Measurements from ENCODE around the gene RIMS4.
A peak's percentile ranks its signal among the peaks of the same experiment; 100 is the strongest.

Gene RIMS4

DNA sequence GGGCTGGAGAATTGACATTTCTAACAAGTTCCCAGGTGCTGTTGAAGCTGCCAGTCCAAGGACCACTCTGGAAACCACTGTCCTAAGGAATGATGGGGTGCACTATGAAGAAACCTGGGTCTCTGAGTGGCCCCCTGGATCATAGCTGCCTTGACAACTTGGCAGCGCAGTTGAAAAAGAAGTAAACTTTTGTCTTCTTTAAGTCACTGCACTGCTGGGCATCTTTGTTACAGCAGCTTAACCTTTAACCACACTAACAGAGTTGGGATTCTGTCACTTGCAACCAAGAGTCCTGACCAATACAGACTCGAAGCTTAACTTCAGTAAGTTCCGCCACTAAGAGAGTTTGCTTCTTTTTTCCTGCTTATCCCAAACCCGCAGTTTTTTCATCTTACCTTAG is 73.2 kb downstream of the RIMS4 start:
- no peaks in the 10 kb centered on the region for H3K9me3 ChIP-seq
- H3K27ac ChIP-seq, result no peak overlapping the region
- peaks cover 10% of the 10 kb centered on the region for H3K27me3 ChIP-seq
- no peaks in the 10 kb centered on the region for H3K36me3 ChIP-seq
- TF ChIP-seq, protein P1, sequence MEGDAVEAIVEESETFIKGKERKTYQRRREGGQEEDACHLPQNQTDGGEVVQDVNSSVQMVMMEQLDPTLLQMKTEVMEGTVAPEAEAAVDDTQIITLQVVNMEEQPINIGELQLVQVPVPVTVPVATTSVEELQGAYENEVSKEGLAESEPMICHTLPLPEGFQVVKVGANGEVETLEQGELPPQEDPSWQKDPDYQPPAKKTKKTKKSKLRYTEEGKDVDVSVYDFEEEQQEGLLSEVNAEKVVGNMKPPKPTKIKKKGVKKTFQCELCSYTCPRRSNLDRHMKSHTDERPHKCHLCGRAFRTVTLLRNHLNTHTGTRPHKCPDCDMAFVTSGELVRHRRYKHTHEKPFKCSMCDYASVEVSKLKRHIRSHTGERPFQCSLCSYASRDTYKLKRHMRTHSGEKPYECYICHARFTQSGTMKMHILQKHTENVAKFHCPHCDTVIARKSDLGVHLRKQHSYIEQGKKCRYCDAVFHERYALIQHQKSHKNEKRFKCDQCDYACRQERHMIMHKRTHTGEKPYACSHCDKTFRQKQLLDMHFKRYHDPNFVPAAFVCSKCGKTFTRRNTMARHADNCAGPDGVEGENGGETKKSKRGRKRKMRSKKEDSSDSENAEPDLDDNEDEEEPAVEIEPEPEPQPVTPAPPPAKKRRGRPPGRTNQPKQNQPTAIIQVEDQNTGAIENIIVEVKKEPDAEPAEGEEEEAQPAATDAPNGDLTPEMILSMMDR (IDR thresholded peaks at IDR 0.05), result no peak
- H3K4me3 ChIP-seq (ENCODE audit: low read depth in 1 of 2, low read length in 1 of 2), result no peak overlapping the region
- peaks cover 0 to 4% of the 10 kb centered on the region in 2 experiments for H3K4me1 ChIP-seq (ENCODE audit: control insufficient read depth in 1 of 2, insufficient read depth in 1 of 2, low read depth in 1 of 2, low read length in 1 of 2)

DNA sequence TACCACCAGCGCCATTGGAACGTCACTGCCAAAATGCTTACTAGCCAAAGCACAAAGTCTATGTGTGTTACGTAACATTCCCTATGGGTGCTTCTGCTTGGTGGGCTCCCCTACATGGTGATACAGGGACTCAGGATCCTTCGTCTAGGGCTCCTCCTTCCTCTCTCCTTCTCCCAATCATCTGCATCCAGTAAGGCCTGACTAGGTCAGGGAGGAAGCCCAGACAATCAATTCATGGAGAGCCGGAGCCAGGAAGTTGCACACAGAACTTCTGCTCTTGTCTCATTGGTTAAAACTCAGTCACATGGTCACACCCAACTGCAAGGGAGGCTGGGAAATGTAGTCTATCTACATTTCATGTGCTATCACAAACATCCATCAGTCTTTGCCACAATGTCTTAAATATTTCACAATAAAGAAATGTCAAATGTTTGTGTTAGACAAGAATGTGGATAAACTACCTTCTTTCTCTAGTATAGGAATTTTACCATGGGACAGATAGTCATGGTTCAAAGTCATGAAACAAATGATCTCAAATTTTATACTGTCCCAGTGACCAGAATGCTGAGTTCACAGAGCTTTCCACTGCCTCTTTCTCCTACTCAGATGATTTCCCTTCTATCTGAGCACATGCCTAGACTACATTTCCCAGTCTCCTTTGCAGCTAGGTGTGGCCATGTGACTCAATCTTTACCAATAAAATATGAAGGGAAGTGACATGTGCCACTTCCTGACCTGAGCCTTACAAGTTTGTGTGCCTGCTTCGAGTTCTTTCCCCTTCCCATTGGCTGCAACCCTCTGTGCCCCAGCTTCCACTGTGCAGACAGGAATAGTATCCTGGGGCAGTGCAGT is 74.0 kb downstream of the RIMS4 start:
- peaks cover 6% of the 10 kb centered on the region for H3K27me3 ChIP-seq
- H3K9me3 ChIP-seq, result no peaks in the 10 kb centered on the region
- no peak overlapping the region for H3K27ac ChIP-seq
- H3K4me3 ChIP-seq (ENCODE audit: low read depth in 1 of 2, low read length in 1 of 2), result peak overlapping the region in 1 of 2 experiments; percentile 35
- TF ChIP-seq, protein P1 (IDR thresholded peaks at IDR 0.05), result no peak
- H3K4me1 ChIP-seq (ENCODE audit: control insufficient read depth in 1 of 2, insufficient read depth in 1 of 2, low read depth in 1 of 2, low read length in 1 of 2), result peaks cover 0 to 4% of the 10 kb centered on the region in 2 experiments
- H3K36me3 ChIP-seq, result no peaks in the 10 kb centered on the region

- TF ChIP-seq, protein P1 (IDR thresholded peaks at IDR 0.05), result no peak
- no peaks in the 10 kb centered on the region for H3K27me3 ChIP-seq
- H3K27ac ChIP-seq, result no peak overlapping the region
- peaks cover 0 to 4% of the 10 kb centered on the region in 2 experiments for H3K4me1 ChIP-seq (ENCODE audit: control insufficient read depth in 1 of 2, insufficient read depth in 1 of 2, low read depth in 1 of 2, low read length in 1 of 2)
- H3K9me3 ChIP-seq, result no peaks in the 10 kb centered on the region
- H3K4me3 ChIP-seq (ENCODE audit: low read depth in 1 of 2, low read length in 1 of 2), result peak overlapping the region in 1 of 2 experiments; percentile 35
- no peaks in the 10 kb centered on the region for H3K36me3 ChIP-seq
Measured at GRCh38 chr20:44735816-44736169, 74.6 kb downstream of the RIMS4 start.

DNA sequence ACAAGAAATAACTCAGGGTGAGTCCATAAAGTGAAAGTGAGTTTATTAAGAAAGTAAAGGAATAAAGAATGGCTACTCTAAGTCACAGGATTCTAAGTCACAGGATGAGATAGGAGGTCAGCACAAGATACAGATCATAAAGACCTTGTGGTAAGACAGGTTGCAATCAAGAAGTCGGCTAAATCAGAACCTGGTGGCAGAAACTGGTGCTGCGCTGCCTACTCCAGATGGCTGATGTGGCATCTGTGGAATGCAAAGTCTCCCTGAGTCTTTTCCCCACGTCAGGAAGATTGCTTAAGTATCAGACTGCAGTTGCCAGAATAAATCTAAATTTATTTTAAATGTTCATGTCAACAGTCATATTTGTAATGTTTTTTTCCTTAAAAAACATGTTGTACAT is 75.4 kb downstream of the RIMS4 start:
- no peaks in the 10 kb centered on the region for H3K9me3 ChIP-seq
- H3K27me3 ChIP-seq, result no peaks in the 10 kb centered on the region
- no peak overlapping the region for H3K27ac ChIP-seq
- TF ChIP-seq, protein P1 (IDR thresholded peaks at IDR 0.05), result no peak
- no peak overlapping the region for H3K4me3 ChIP-seq (ENCODE audit: low read depth in 1 of 2, low read length in 1 of 2)
- H3K36me3 ChIP-seq, result no peaks in the 10 kb centered on the region
- H3K4me1 ChIP-seq (ENCODE audit: control insufficient read depth in 1 of 2, insufficient read depth in 1 of 2, low read depth in 1 of 2, low read length in 1 of 2), result peaks cover 0 to 4% of the 10 kb centered on the region in 2 experiments

- Histone ChIP-seq H3K27me3 (no peaks in the 10 kb centered on the region), H3K4me1 (ENCODE audit: control insufficient read depth in 1 of 2, insufficient read depth in 1 of 2, low read depth in 1 of 2, low read length in 1 of 2) (peaks cover 0 to 4% of the 10 kb centered on the region in 2 experiments), H3K9me3 (no peaks in the 10 kb centered on the region), H3K27ac (no peak overlapping the region), H3K4me3 (ENCODE audit: low read depth in 1 of 2, low read length in 1 of 2) (no peak overlapping the region), H3K36me3 (no peaks in the 10 kb centered on the region)
- TF ChIP-seq, protein P1 (IDR thresholded peaks at IDR 0.05), result no peak
Measured at GRCh38 chr20:44733341-44734069, 76.8 kb downstream of the RIMS4 start.
